Measurements from ENCODE around the gene SUN5. TPM values are rescaled to one million over a fixed set of nuclear protein-coding genes. Genes with fewer than 3 reads are reported as not detected.

SUN5 gene
- total and polyA plus RNA-seq, 2 of the 8 experiments (the other 6 are each of a cell fraction or from before 2014, with no cell fraction given): not detected

DNA sequence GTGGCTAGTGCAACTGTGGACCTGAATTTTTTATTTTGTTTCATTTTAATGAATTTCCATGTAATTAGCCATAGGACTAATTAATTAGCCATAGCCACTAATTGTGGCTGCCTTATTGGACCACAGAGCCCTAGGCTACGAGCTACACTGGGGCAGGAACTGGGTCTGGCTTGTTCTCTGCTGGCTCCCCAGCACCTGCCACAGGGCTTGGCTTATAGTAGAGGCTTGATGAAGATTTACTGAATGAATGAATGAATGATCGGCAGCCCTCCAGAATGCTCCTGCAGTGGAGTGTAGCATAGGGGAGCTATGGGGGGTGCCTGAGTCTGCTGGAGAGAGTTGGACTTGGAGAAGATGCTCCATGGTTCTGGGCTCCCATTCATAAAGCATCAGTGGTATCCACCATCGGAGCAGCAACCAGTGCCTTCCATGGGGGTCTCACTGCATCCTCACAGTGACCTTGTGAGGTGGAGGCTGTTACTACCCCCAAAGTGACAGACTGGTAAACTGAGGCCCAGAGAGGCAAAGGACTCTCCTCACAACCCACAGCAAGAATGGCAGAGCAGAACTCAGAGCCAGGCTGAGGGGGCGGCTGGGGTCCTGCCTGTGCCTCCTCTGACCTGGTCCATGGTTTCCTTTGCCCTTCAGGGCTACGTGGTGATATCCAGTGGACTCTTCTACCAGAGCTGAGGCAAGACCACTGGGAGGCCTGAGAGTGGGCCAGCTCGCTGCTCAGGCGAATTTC lies 18.6 kb upstream of the SUN5 start:
- H2BK5ac ChIP-seq (ENCODE audit: low read depth, low read length): no peak overlapping the region
- no peak overlapping the region for H2BK20ac ChIP-seq (ENCODE audit: low read length)
- no peak overlapping the region for H3K27ac ChIP-seq (ENCODE audit: low read depth, low read length)
- no peak for TF ChIP-seq SIX5 (IDR thresholded peaks at IDR 0.05; ENCODE audit: low read depth, low read length)
- TF ChIP-seq CBX5 (IDR thresholded peaks at IDR 0.05; ENCODE audit: low read depth, low read length): no peak
- no peak for TF ChIP-seq ZNF274 (IDR thresholded peaks at IDR 0.05; ENCODE audit: borderline replicate concordance, extremely low read depth, low read length)
- no peak for TF ChIP-seq SIRT6 (IDR thresholded peaks at IDR 0.05; ENCODE audit: low read length)
- TF ChIP-seq EGR1 (IDR thresholded peaks at IDR 0.05; ENCODE audit: borderline replicate concordance, low read depth, low read length): no peak
- TF ChIP-seq RFX5 (IDR thresholded peaks at IDR 0.05; ENCODE audit: borderline replicate concordance, low read depth, low read length): no peak
- H2BK12ac ChIP-seq (ENCODE audit: low read depth, low read length): no peak overlapping the region
- no peaks in the 10 kb centered on the region for H3K27me3 ChIP-seq (replicated peaks in 1 of 4; ENCODE audit: control insufficient read depth in 3 of 4, extremely low read depth in 1 of 4, insufficient read depth in 3 of 4, low read length in 3 of 4)
- no peak overlapping the region for H3K56ac ChIP-seq (replicated peaks; ENCODE audit: insufficient read length, low read depth, low read length)
- DNase-seq (ENCODE audit: low read depth in 1 of 2, low spot score in 2 of 2): no peak
- H4K5ac ChIP-seq (ENCODE audit: insufficient read length, low read depth, low read length): no peak overlapping the region
- H3K23ac ChIP-seq (ENCODE audit: insufficient read length): no peak overlapping the region
- no peaks in the 10 kb centered on the region for H3K79me2 ChIP-seq (ENCODE audit: control insufficient read depth in 1 of 2, insufficient read depth in 2 of 2, low read length in 2 of 2)
- no peaks in the 10 kb centered on the region for H3K4me1 ChIP-seq (replicated peaks in 1 of 4; ENCODE audit: control insufficient read depth in 3 of 4, insufficient read depth in 4 of 4, low read length in 3 of 4)
- no peak overlapping the region for H3K18ac ChIP-seq (ENCODE audit: extremely low read depth, low read length)
- H3K4me2 ChIP-seq (ENCODE audit: insufficient read depth in 1 of 2, low read depth in 2 of 2, low read length in 2 of 2): no peak overlapping the region
- no peaks in the 10 kb centered on the region for H3K9me3 ChIP-seq (ENCODE audit: insufficient read depth in 2 of 2, low read depth in 1 of 2, low read length in 1 of 2)
- no peak overlapping the region for H2BK15ac ChIP-seq (ENCODE audit: low read length)
- no peak overlapping the region for H2AFZ ChIP-seq (ENCODE audit: low read length)
- CTCF ChIA-PET (ENCODE audit: partially characterized antibody): interaction anchor here (1.2 to 11.8 kb wide), 3 partner anchors 9 to 27 kb away, joined by 3 to 86 read pairs (median 4); partner anchors contain the start of genes BPIFB2 and SUN5
- FAIRE-seq: no peak
- no peaks in the 10 kb centered on the region for H3K36me3 ChIP-seq (ENCODE audit: control insufficient read depth in 2 of 4, insufficient read depth in 4 of 4, low read length in 3 of 4)
- WGBS, 2 experiments (ENCODE audit: extremely low coverage in 1 of 2, insufficient coverage in 1 of 2, insufficient read length in 1 of 2, insufficient replicate concordance in 2 of 2, low coverage in 1 of 2, low lambda C conversion rate in 2 of 2, missing lambda C conversion rate in 1 of 2): 79% methylated on average over 6 of the region's 7 CpGs; no CpG with 5 or more reads in 1 of the 2 experiments
- H4K91ac ChIP-seq (replicated peaks; ENCODE audit: insufficient read length, low read length): no peak overlapping the region
- no peak overlapping the region for H3K4me3 ChIP-seq (ENCODE audit: extremely low read depth in 1 of 4, insufficient read depth in 2 of 4, low read depth in 3 of 4, low read length in 4 of 4)
- H3K14ac ChIP-seq (ENCODE audit: insufficient read length): no peak overlapping the region
- no peak overlapping the region for H3K9ac ChIP-seq (replicated peaks in 1 of 4; ENCODE audit: extremely low read depth in 1 of 4, low read depth in 3 of 4, low read length in 3 of 4)
- H3K23me2 ChIP-seq (ENCODE audit: low read depth, low read length): peaks cover 8% of the 10 kb centered on the region; the same call in 1 of the 2 replicates
- no peaks in the 10 kb centered on the region for H3K79me1 ChIP-seq (ENCODE audit: low read depth, low read length)
- peaks cover 2 to 3% of the 10 kb centered on the region in 2 experiments for H4K20me1 ChIP-seq (replicated peaks in 1 of 2; ENCODE audit: control insufficient read depth in 1 of 2, insufficient read depth in 2 of 2, low read length in 2 of 2)
- POLR2A ChIA-PET (ENCODE audit: partially characterized antibody): no interaction called here
- no peak overlapping the region for H2BK120ac ChIP-seq (replicated peaks; ENCODE audit: low read depth, low read length)
- H3K4ac ChIP-seq (replicated peaks; ENCODE audit: insufficient read length, low read depth, low read length): no peak overlapping the region
- H2AK5ac ChIP-seq (ENCODE audit: low read depth, low read length): no peak overlapping the region
- H4K8ac ChIP-seq (ENCODE audit: extremely low read depth, insufficient read depth, low read length): no peak overlapping the region
